Kidney (tissue), 14 donors: ENCODE data around the gene HIGD1C. TPM values are rescaled to one million over a fixed set of nuclear protein-coding genes. Genes with fewer than 3 reads are reported as not detected.

Source experiments
- DNase-seq, 5 donors: peaks; one replicate each; pipeline ENCODE4 v3.0.0-alpha.2; 2013 to 2020
- FAIRE-seq: peaks from 2 replicates; lab custom pipeline; 2012; peaks lifted over from hg19 to GRCh38; lab: Jason Lieb, UNC
- H3K27ac ChIP-seq, 2 donors: one replicate each; pipeline ENCODE4 v1.7.0; 2013; ENCODE audit warnings: low read depth in 2 of 2, low read length in 2 of 2, inconsistent platforms in 1 of 2
- H3K27me3 ChIP-seq: one replicate; pipeline ENCODE4 v1.7.1; 2013; ENCODE audit warnings: low read length, inconsistent platforms; ENCODE audit not compliant: control insufficient read depth, insufficient read depth
- H3K36me3 ChIP-seq, 3 donors: one replicate each; pipeline versions ENCODE4 v1.7.0 to v1.7.1; 2013; ENCODE audit warnings: low read length in 3 of 3, control low read depth in 1 of 3, inconsistent platforms in 1 of 3; ENCODE audit not compliant: insufficient read depth in 3 of 3, control insufficient read depth in 2 of 3
- H3K4me1 ChIP-seq, 3 donors: one replicate each; pipeline versions ENCODE4 v1.7.0 to v1.7.1; 2013; ENCODE audit warnings: low read length in 3 of 3, inconsistent platforms in 1 of 3, low read depth in 1 of 3; ENCODE audit not compliant: control insufficient read depth in 2 of 3, insufficient read depth in 2 of 3
- H3K4me3 ChIP-seq, 3 donors: one replicate each; pipeline versions ENCODE4 v1.7.0 to v1.8.1; 2013; ENCODE audit warnings: low read length in 3 of 3, control low read depth in 1 of 3, inconsistent platforms in 1 of 3
- H3K9ac ChIP-seq, 3 donors: one replicate each; pipeline versions ENCODE4 v1.7.0 to v1.7.1; 2013; ENCODE audit warnings: low read length in 3 of 3, control low read depth in 1 of 3, inconsistent platforms in 1 of 3
- H3K9me3 ChIP-seq, 3 donors: one replicate each; pipeline versions ENCODE4 v1.7.0 to v1.7.1; 2013; ENCODE audit warnings: low read length in 3 of 3, control low read depth in 1 of 3, inconsistent platforms in 1 of 3; ENCODE audit not compliant: control insufficient read depth in 2 of 3, insufficient read depth in 1 of 3
- CTCF ChIP-seq: IDR thresholded peaks from 3 replicates; pipeline ENCODE4 v1.5.1; 2012; ENCODE audit warnings: mild to moderate bottlenecking, moderate library complexity, borderline replicate concordance; ENCODE audit not compliant: insufficient read depth; ENCODE audit errors: extremely low read depth
- intact Hi-C: fragments of 100-400 bp; cut with DNase I; formaldehyde crosslinking; loops from one replicate; pipeline ENCODE4 v1.11.1; 2022
- polyA plus RNA-seq: library from polyadenylated mRNA; stranded (reverse); fragments of 350-450 nt; fragmentation: Illumina TruSeq; extraction: RNeasy Lipid Tissue Mini Kit (QIAGEN cat#74804); gene quantifications from one replicate; pipeline ENCODE4 v1.2.3, GENCODE V29; 2014; ENCODE audit warnings: low read depth, low replicate concordance; ENCODE audit not compliant: insufficient read depth
- total RNA-seq: library from RNA; stranded (reverse); fragmentation: NEBNext Ultra II Directional; extraction: Animal tissue kit (Norgen Biotek cat#: 25700); gene quantifications from one replicate; pipeline ENCODE4 v1.2.1, GENCODE V29; 2021
- donor health status: control.
- donor health status: control.
- donor health status: control.
- donor health status: control.
- donor health status: control.
- donor health status: DM: yes; HTN: yes; CAD: no.
- donor health status: Normal renal cell carcinoma (clear cell type).

Gene HIGD1C
- total and polyA plus RNA-seq, 2 donors from 2014 or later = not detected

- no peak for FAIRE-seq
- no peaks in the 10 kb centered on the region for H3K9me3 ChIP-seq
- H3K27me3 ChIP-seq = no peaks in the 10 kb centered on the region
- H3K36me3 ChIP-seq = no peaks in the 10 kb centered on the region
- intact Hi-C loops = no loop called here
- H3K9ac ChIP-seq = no peak overlapping the region
- no peak overlapping the region for H3K4me3 ChIP-seq
- no peak overlapping the region for H3K27ac ChIP-seq
- no peak for DNase-seq
- H3K4me1 ChIP-seq = peaks cover 0 to 16% (median 6%) of the 10 kb centered on the region in 3 donors
- TF ChIP-seq CTCF = no peak
These were observed 65.1 kb downstream of the HIGD1C start for GRCh38 chr12:51017452-51017851.

- no peaks in the 10 kb centered on the region for H3K36me3 ChIP-seq
- H3K4me1 ChIP-seq = peaks cover 0 to 28% (median 9%) of the 10 kb centered on the region in 3 donors
- H3K27ac ChIP-seq = no peak overlapping the region
- no peak for FAIRE-seq
- H3K27me3 ChIP-seq = no peaks in the 10 kb centered on the region
- no peak overlapping the region for H3K9ac ChIP-seq
- TF ChIP-seq CTCF = no peak
- no peaks in the 10 kb centered on the region for H3K9me3 ChIP-seq
- intact Hi-C loops = no loop called here
- no peak for DNase-seq
- H3K4me3 ChIP-seq = no peak overlapping the region
These were observed 66.6 kb downstream of the HIGD1C start for GRCh38 chr12:51018956-51019355.

DNA sequence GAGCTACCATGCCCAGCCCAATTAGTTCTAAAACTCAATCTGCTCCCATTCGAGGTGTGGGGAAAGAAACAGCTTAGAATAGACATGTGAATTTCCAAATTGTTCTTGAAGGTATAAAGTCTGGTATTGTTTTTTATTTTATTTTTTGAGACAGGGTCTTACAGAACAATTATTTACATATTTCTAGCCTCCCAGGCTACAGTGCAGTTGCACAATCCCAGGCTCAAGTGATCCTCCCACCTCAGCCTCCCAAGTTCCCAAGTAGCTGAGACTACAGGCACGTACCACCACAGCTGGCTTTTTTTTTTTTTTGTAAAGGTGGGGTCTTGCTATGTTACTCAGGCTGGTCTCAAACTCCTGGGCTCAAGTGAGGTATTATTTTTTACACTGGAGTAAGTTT, 67.6 kb downstream of the HIGD1C start:
- Histone ChIP-seq H3K4me3 (no peak overlapping the region), H3K27me3 (no peaks in the 10 kb centered on the region), H3K27ac (no peak overlapping the region), H3K4me1 (peaks cover 0 to 28% (median 11%) of the 10 kb centered on the region in 3 donors), H3K9me3 (no peaks in the 10 kb centered on the region), H3K9ac (no peak overlapping the region), H3K36me3 (no peaks in the 10 kb centered on the region)
- no peak for FAIRE-seq
- no peak for TF ChIP-seq CTCF
- intact Hi-C loops = no loop called here
- no peak for DNase-seq

Other genes starting within 250 kb of the HIGD1C start
- 29.0 TPM for gene ATF1, start 188.4 kb upstream of the HIGD1C start, total RNA-seq
- gene ATF1, start 188.4 kb upstream of the HIGD1C start, polyA plus RNA-seq = 13.9 TPM
- gene TMPRSS12, start 109.6 kb upstream of the HIGD1C start, total RNA-seq = not detected
- gene TMPRSS12, start 109.6 kb upstream of the HIGD1C start, polyA plus RNA-seq = not detected
- gene SLC11A2, start 73.8 kb downstream of the HIGD1C start, total RNA-seq = 90.2 TPM
- 22.3 TPM for gene SLC11A2, start 73.8 kb downstream of the HIGD1C start, polyA plus RNA-seq
- gene LETMD1, start 95.8 kb downstream of the HIGD1C start, total RNA-seq = 54.4 TPM
- gene LETMD1, start 95.8 kb downstream of the HIGD1C start, polyA plus RNA-seq = 68.2 TPM
- gene CSRNP2, start 131.1 kb downstream of the HIGD1C start, total RNA-seq = 29.6 TPM
- gene CSRNP2, start 131.1 kb downstream of the HIGD1C start, polyA plus RNA-seq = 8.5 TPM
- 31.2 TPM for gene TFCP2, start 220.6 kb downstream of the HIGD1C start, total RNA-seq
- gene TFCP2, start 220.6 kb downstream of the HIGD1C start, polyA plus RNA-seq = 15.2 TPM